SK-N-MC (cell line): ENCODE data around the gene CA10.

Experiments used
- EZH2 ChIP-seq: fragments of 200-600 bp; sonication (generic); IDR thresholded peaks from one replicate; pipeline ENCODE4 v1.6.1; 2017; ENCODE audit warnings: antibody characterized with exemption
- FOXP2 ChIP-seq: optimal IDR thresholded peaks from 2 replicates; pipeline ENCODE3; 2011; ENCODE audit warnings: mild to moderate bottlenecking, moderate library complexity; ENCODE audit not compliant: insufficient read depth; ENCODE audit errors: extremely low read length, control extremely low read depth
- POLR2AphosphoS5 ChIP-seq: IDR thresholded peaks from 2 replicates; pipeline ENCODE4 v1.6.1; 2012; ENCODE audit warnings: mild to moderate bottlenecking, low read depth, low read length, borderline replicate concordance

- TF ChIP-seq POLR2AphosphoS5, result no peak
- TF ChIP-seq EZH2, result no peak
- TF ChIP-seq FOXP2, result no peak
Observed at GRCh38 chr17:51630101-51630671, 528.3 kb downstream of the CA10 start.
